NT2/D1 (cell line): ENCODE measurements around the gene KLHL18.

Experiments used
- SUZ12 ChIP-seq: IDR thresholded peaks from 2 replicates; pipeline ENCODE4 v1.6.1; 2011; ENCODE audit not compliant: insufficient read length, insufficient read depth; ENCODE audit errors: extremely low read depth
- YY1 ChIP-seq: IDR thresholded peaks from 2 replicates; pipeline ENCODE4 v1.6.1; 2011; ENCODE audit not compliant: insufficient read length, insufficient read depth

DNA sequence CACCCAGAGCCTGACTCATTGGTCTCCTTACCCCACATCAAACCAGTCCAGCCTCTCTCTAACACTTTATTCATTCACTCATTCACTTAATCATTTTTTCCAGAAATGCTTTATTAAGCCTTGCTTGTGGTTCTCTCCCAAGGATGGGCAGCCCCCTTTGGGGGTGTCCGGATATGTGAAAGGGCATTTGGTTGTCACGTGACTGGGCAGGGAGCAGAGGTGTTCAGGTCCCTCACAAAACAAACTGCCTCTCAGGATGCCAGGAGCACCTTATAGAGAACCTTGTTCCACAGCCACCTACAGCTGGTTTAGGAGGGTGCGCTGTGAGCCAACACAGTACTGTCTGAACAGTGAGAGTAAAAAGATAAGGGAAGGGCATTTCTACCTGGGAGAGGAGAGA, 72.3 kb downstream of the KLHL18 start:
- no peak for TF ChIP-seq YY1
- TF ChIP-seq SUZ12: no peak
